ENCODE results near the gene ZNF483.

ZNF483 gene

DNA sequence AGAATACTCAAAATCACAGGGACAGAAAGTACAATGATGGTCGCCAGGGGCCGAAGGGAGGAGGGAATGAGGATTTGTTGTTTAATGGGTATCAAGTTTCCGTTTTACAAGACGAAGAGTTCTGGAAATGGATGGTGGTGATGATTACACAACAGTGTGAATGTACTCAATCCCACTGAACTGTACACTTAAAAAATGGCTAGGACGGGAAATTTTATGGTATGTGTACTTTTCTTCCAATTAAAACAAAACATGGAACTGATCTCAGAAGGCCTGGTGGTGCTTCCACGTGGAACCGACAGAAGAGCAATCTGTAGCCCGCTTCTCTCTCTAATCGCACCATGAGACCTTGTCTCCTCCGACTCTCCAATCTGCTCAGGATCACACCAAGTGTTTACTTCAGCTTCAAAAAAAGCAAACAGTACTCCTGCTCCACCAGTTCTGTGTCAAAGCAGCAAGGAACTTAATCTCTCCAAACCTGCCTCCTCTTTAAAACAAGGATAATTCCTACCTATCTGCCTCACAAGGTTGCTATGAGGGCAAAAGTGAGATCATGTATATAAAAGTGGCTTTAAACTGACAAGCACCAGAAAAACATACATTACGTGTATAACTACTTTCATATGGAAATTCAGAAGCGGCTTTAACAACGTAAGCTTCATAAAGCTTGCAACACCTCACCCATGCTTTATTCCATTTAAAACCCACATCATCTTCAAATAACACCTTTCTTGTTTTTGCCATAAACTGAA lies 42.9 kb upstream of the ZNF483 start:
- Histone ChIP-seq H3K27me3 (ENCODE audit: insufficient read depth, poor library complexity, severe bottlenecking) (no peaks in the 10 kb centered on the region), H3K4me3 (replicated peaks; ENCODE audit: insufficient read depth, low read length) (peak overlapping the region; percentile 87), H3K27ac (replicated peaks) (peak overlapping the region; percentile 88)
- TF ChIP-seq GABPA (IDR thresholded peaks at IDR 0.05; ENCODE audit: low read depth) (no peak), POLR2AphosphoS5 (IDR thresholded peaks at IDR 0.05; ENCODE audit: low read depth) (no peak), SPI1 (IDR thresholded peaks at IDR 0.05; ENCODE audit: borderline replicate concordance, low read depth) (no peak)
- TF ChIP-seq, protein P1, sequence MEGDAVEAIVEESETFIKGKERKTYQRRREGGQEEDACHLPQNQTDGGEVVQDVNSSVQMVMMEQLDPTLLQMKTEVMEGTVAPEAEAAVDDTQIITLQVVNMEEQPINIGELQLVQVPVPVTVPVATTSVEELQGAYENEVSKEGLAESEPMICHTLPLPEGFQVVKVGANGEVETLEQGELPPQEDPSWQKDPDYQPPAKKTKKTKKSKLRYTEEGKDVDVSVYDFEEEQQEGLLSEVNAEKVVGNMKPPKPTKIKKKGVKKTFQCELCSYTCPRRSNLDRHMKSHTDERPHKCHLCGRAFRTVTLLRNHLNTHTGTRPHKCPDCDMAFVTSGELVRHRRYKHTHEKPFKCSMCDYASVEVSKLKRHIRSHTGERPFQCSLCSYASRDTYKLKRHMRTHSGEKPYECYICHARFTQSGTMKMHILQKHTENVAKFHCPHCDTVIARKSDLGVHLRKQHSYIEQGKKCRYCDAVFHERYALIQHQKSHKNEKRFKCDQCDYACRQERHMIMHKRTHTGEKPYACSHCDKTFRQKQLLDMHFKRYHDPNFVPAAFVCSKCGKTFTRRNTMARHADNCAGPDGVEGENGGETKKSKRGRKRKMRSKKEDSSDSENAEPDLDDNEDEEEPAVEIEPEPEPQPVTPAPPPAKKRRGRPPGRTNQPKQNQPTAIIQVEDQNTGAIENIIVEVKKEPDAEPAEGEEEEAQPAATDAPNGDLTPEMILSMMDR (IDR thresholded peaks at IDR 0.05; ENCODE audit: insufficient read depth, low read length), result no peak
- TF ChIP-seq, protein P2, sequence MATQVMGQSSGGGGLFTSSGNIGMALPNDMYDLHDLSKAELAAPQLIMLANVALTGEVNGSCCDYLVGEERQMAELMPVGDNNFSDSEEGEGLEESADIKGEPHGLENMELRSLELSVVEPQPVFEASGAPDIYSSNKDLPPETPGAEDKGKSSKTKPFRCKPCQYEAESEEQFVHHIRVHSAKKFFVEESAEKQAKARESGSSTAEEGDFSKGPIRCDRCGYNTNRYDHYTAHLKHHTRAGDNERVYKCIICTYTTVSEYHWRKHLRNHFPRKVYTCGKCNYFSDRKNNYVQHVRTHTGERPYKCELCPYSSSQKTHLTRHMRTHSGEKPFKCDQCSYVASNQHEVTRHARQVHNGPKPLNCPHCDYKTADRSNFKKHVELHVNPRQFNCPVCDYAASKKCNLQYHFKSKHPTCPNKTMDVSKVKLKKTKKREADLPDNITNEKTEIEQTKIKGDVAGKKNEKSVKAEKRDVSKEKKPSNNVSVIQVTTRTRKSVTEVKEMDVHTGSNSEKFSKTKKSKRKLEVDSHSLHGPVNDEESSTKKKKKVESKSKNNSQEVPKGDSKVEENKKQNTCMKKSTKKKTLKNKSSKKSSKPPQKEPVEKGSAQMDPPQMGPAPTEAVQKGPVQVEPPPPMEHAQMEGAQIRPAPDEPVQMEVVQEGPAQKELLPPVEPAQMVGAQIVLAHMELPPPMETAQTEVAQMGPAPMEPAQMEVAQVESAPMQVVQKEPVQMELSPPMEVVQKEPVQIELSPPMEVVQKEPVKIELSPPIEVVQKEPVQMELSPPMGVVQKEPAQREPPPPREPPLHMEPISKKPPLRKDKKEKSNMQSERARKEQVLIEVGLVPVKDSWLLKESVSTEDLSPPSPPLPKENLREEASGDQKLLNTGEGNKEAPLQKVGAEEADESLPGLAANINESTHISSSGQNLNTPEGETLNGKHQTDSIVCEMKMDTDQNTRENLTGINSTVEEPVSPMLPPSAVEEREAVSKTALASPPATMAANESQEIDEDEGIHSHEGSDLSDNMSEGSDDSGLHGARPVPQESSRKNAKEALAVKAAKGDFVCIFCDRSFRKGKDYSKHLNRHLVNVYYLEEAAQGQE (IDR thresholded peaks at IDR 0.05; ENCODE audit: insufficient replicate concordance, low read depth), result no peak
- DNase-seq (ENCODE audit: low read depth in 1 of 2, low spot score in 1 of 2), result peak in 1 of 2 experiments; percentile 10

DNA sequence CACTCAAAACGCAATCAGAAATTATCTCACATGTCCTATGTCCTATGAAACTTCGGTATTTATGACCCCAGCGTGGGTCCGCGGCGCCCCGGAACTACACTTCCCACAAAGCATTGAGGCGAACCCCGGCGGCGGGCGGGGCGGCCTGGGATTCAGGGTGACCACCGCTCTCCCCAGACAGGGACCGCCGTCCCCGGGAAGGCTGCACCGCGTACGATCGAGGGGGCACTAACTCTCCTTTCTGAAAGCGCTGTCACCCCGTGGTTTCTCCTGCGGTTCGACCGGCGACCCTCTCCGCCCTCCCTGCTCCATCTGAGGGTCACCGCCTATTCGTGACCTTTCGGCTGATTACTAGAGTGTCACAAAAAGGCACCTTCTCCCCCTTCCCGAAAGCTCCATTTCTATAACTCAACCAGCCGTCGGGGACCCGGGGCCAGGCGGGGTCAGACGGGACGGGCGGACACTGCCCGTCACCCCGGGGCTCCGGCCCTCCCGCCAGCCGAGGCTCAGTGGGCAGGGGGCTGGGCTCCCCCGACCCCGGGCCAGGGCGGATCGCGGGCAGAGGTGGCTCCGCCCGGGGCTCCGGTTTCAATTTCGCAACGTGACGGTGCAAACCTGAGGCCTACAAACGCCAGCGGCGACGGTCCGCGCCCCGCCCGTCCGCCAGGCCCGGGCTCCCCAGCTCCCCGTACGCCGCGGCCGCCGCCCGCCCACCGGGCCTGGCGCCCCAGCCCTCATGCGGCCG lies 42.1 kb upstream of the ZNF483 start:
- peak overlapping the region; percentile 87 for H3K4me3 ChIP-seq (replicated peaks; ENCODE audit: insufficient read depth, low read length)

DNA sequence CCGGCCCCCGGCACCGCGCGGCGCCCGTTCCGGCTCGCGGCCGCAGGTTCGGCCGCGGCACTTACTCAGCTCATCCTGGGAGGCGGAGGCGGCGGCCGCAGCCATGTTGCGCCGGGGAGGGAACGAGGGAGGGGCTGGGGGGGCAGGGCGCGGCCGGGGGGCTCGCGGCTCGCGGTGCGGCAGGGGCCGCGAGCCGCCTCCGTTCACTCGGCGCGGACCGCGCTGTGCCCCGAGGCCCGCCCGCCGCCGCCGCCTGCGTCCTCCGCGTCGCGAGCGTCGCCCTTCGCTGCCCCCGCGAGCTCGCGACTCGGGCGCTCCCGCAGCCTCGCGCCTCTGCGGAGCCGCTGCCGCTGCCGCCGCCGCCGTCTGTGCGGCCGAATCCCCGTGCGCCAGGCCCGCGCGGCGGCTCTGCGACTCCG lies 41.5 kb upstream of the ZNF483 start:
- no peaks in the 10 kb centered on the region for H3K27me3 ChIP-seq (ENCODE audit: insufficient read depth, poor library complexity, severe bottlenecking)
- no peak for DNase-seq (ENCODE audit: low read depth in 1 of 2, low spot score in 1 of 2)

More for the DNA sequence above, 42.1 kb upstream of the ZNF483 start:
- DNase-seq (ENCODE audit: low read depth in 1 of 2, low spot score in 1 of 2), result peak in 1 of 2 experiments; percentile 72
- Histone ChIP-seq H3K27ac (replicated peaks) (peak overlapping the region; percentile 88), H3K27me3 (ENCODE audit: insufficient read depth, poor library complexity, severe bottlenecking) (no peaks in the 10 kb centered on the region)
- TF ChIP-seq POLR2AphosphoS5 (IDR thresholded peaks at IDR 0.05; ENCODE audit: low read depth), result 0 out of 2 replicates have a peak, but pooled peaks have one; percentile 41
- TF ChIP-seq, protein P2 (IDR thresholded peaks at IDR 0.05; ENCODE audit: insufficient replicate concordance, low read depth), result no peak
- no peak for TF ChIP-seq GABPA (IDR thresholded peaks at IDR 0.05; ENCODE audit: low read depth)
- TF ChIP-seq, protein P1 (IDR thresholded peaks at IDR 0.05; ENCODE audit: insufficient read depth, low read length), result no peak
- TF ChIP-seq SPI1 (IDR thresholded peaks at IDR 0.05; ENCODE audit: borderline replicate concordance, low read depth), result no peak; the same call in 1 of the 2 replicates

More for the DNA sequence above, 41.5 kb upstream of the ZNF483 start:
- TF ChIP-seq, protein P2 (IDR thresholded peaks at IDR 0.05; ENCODE audit: insufficient replicate concordance, low read depth), result no peak
- TF ChIP-seq GABPA (IDR thresholded peaks at IDR 0.05; ENCODE audit: low read depth) (no peak), POLR2AphosphoS5 (IDR thresholded peaks at IDR 0.05; ENCODE audit: low read depth) (no peak), SPI1 (IDR thresholded peaks at IDR 0.05; ENCODE audit: borderline replicate concordance, low read depth) (no peak)
- TF ChIP-seq, protein P1 (IDR thresholded peaks at IDR 0.05; ENCODE audit: insufficient read depth, low read length), result no peak
- H3K27ac ChIP-seq (replicated peaks), result no peak overlapping the region
- H3K4me3 ChIP-seq (replicated peaks; ENCODE audit: insufficient read depth, low read length), result peak overlapping the region; percentile 87

Measured in HL-60 (cell line).